Measurements from ENCODE around the gene PRLR.

PRLR gene

DNA sequence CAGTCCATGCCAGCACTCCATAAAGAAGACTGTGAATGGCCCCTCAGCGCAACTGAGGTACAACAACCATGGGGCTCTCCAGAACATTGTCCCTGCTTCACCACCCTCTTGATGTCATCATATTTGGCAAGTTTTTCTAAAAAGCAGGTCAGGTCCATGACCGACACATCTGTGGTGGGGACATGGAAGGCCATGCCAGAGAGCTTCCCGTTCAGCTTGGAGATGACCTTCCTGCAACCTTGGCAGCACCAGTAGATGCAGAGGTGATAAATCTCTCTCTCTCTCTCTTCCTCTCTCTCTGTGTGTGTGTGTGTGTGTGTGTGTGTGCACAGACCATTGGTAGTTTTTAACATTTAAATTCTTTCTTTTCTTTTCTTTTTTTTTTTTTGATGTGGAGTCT lies 147.1 kb downstream of the PRLR start:
- H3K4me1 ChIP-seq (ENCODE audit: control insufficient read depth, insufficient read depth, low read length, poor library complexity, severe bottlenecking), result no peaks in the 10 kb centered on the region
- H3K9me3 ChIP-seq (ENCODE audit: control insufficient read depth, low read length), result no peaks in the 10 kb centered on the region
- H3K36me3 ChIP-seq (ENCODE audit: control insufficient read depth, insufficient read depth, low read length), result no peaks in the 10 kb centered on the region
- H3K4me3 ChIP-seq (ENCODE audit: insufficient read depth, low read depth, low read length, poor library complexity, severe bottlenecking), result no peak overlapping the region
- no peaks in the 10 kb centered on the region for H3K27me3 ChIP-seq (replicated peaks; ENCODE audit: control insufficient read depth, insufficient read depth, low read length, poor library complexity, severe bottlenecking)
- H3K27ac ChIP-seq (ENCODE audit: insufficient read depth, low read length, poor library complexity, severe bottlenecking), result no peak overlapping the region
- no peak for DNase-seq

GRCh38 chr5:35082530-35082929 lies 147.8 kb downstream of the PRLR start:
- Histone ChIP-seq H3K4me1 (ENCODE audit: control insufficient read depth, insufficient read depth, low read length, poor library complexity, severe bottlenecking) (no peaks in the 10 kb centered on the region), H3K36me3 (ENCODE audit: control insufficient read depth, insufficient read depth, low read length) (no peaks in the 10 kb centered on the region), H3K27ac (ENCODE audit: insufficient read depth, low read length, poor library complexity, severe bottlenecking) (no peak overlapping the region), H3K27me3 (replicated peaks; ENCODE audit: control insufficient read depth, insufficient read depth, low read length, poor library complexity, severe bottlenecking) (no peaks in the 10 kb centered on the region), H3K4me3 (ENCODE audit: insufficient read depth, low read depth, low read length, poor library complexity, severe bottlenecking) (no peak overlapping the region), H3K9me3 (ENCODE audit: control insufficient read depth, low read length) (no peaks in the 10 kb centered on the region)
- DNase-seq, result no peak

DNA sequence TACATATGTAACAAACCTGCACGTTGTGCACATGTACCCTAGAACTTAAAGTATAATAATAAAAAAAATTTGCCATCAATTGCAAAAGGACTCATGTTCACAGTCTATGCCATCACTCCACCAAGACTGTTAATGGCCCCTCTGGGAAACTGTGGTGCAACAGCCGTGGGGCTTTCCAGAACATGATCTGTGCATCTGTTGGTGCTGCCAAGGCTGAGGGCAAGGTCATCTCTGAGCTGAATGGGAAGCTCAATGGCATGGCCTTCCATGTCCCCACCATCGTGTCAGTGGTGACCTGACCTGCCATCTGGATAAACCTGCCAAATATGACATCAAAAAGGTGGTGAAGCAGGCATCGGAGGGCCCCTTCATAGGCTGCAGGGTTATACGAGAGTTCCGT lies 149.2 kb downstream of the PRLR start:
- H3K4me1 ChIP-seq (ENCODE audit: control insufficient read depth, insufficient read depth, low read length, poor library complexity, severe bottlenecking), result no peaks in the 10 kb centered on the region
- H3K36me3 ChIP-seq (ENCODE audit: control insufficient read depth, insufficient read depth, low read length), result no peaks in the 10 kb centered on the region
- H3K4me3 ChIP-seq (ENCODE audit: insufficient read depth, low read depth, low read length, poor library complexity, severe bottlenecking), result no peak overlapping the region
- no peaks in the 10 kb centered on the region for H3K27me3 ChIP-seq (replicated peaks; ENCODE audit: control insufficient read depth, insufficient read depth, low read length, poor library complexity, severe bottlenecking)
- H3K27ac ChIP-seq (ENCODE audit: insufficient read depth, low read length, poor library complexity, severe bottlenecking), result no peak overlapping the region
- no peak for DNase-seq
- no peaks in the 10 kb centered on the region for H3K9me3 ChIP-seq (ENCODE audit: control insufficient read depth, low read length)

DNA sequence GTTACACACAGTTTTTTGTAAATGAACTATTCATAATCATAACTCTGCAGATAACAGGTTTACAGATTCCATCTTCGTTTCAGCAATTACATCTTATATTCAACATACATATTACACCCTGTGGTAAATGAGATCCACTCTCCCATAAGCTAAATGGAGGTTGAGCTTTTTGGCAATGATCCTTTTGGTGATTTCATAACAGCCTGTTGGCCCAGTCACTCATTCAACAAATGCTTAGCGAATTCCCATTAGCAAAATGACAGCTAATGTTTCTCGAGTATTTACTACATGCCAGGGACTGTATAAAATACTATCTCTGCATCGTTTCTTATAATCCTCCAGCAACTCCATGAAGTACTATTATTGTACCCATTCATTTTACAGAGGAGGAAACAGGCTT lies 157.1 kb downstream of the PRLR start:
- H3K27ac ChIP-seq (ENCODE audit: insufficient read depth, low read length, poor library complexity, severe bottlenecking), result no peak overlapping the region

GRCh38 chr5:35069188-35069587 lies 161.1 kb downstream of the PRLR start:
- Histone ChIP-seq H3K9me3 (ENCODE audit: control insufficient read depth, low read length) (no peaks in the 10 kb centered on the region), H3K36me3 (ENCODE audit: control insufficient read depth, insufficient read depth, low read length) (no peaks in the 10 kb centered on the region), H3K4me1 (ENCODE audit: control insufficient read depth, insufficient read depth, low read length, poor library complexity, severe bottlenecking) (no peaks in the 10 kb centered on the region), H3K27me3 (replicated peaks; ENCODE audit: control insufficient read depth, insufficient read depth, low read length, poor library complexity, severe bottlenecking) (no peaks in the 10 kb centered on the region), H3K4me3 (ENCODE audit: insufficient read depth, low read depth, low read length, poor library complexity, severe bottlenecking) (no peak overlapping the region), H3K27ac (ENCODE audit: insufficient read depth, low read length, poor library complexity, severe bottlenecking) (no peak overlapping the region)
- DNase-seq, result no peak

More for the DNA sequence above, 157.1 kb downstream of the PRLR start:
- no peaks in the 10 kb centered on the region for H3K4me1 ChIP-seq (ENCODE audit: control insufficient read depth, insufficient read depth, low read length, poor library complexity, severe bottlenecking)
- H3K4me3 ChIP-seq (ENCODE audit: insufficient read depth, low read depth, low read length, poor library complexity, severe bottlenecking), result no peak overlapping the region
- no peaks in the 10 kb centered on the region for H3K27me3 ChIP-seq (replicated peaks; ENCODE audit: control insufficient read depth, insufficient read depth, low read length, poor library complexity, severe bottlenecking)
- no peaks in the 10 kb centered on the region for H3K9me3 ChIP-seq (ENCODE audit: control insufficient read depth, low read length)
- H3K36me3 ChIP-seq (ENCODE audit: control insufficient read depth, insufficient read depth, low read length), result no peaks in the 10 kb centered on the region
- no peak for DNase-seq

GRCh38 chr5:35067985-35068384 lies 162.3 kb downstream of the PRLR start:
- no peaks in the 10 kb centered on the region for H3K36me3 ChIP-seq (ENCODE audit: control insufficient read depth, insufficient read depth, low read length)
- no peak for DNase-seq
- H3K9me3 ChIP-seq (ENCODE audit: control insufficient read depth, low read length), result no peaks in the 10 kb centered on the region
- no peaks in the 10 kb centered on the region for H3K4me1 ChIP-seq (ENCODE audit: control insufficient read depth, insufficient read depth, low read length, poor library complexity, severe bottlenecking)
- H3K4me3 ChIP-seq (ENCODE audit: insufficient read depth, low read depth, low read length, poor library complexity, severe bottlenecking), result no peak overlapping the region
- no peak overlapping the region for H3K27ac ChIP-seq (ENCODE audit: insufficient read depth, low read length, poor library complexity, severe bottlenecking)
- H3K27me3 ChIP-seq (replicated peaks; ENCODE audit: control insufficient read depth, insufficient read depth, low read length, poor library complexity, severe bottlenecking), result no peaks in the 10 kb centered on the region

GRCh38 chr5:35066260-35066795 lies 164.0 kb downstream of the PRLR start:
- Histone ChIP-seq H3K4me1 (ENCODE audit: control insufficient read depth, insufficient read depth, low read length, poor library complexity, severe bottlenecking) (no peaks in the 10 kb centered on the region), H3K36me3 (ENCODE audit: control insufficient read depth, insufficient read depth, low read length) (no peaks in the 10 kb centered on the region), H3K27me3 (replicated peaks; ENCODE audit: control insufficient read depth, insufficient read depth, low read length, poor library complexity, severe bottlenecking) (no peaks in the 10 kb centered on the region), H3K27ac (ENCODE audit: insufficient read depth, low read length, poor library complexity, severe bottlenecking) (no peak overlapping the region), H3K9me3 (ENCODE audit: control insufficient read depth, low read length) (no peaks in the 10 kb centered on the region), H3K4me3 (ENCODE audit: insufficient read depth, low read depth, low read length, poor library complexity, severe bottlenecking) (no peak overlapping the region)
- no peak for DNase-seq

DNA sequence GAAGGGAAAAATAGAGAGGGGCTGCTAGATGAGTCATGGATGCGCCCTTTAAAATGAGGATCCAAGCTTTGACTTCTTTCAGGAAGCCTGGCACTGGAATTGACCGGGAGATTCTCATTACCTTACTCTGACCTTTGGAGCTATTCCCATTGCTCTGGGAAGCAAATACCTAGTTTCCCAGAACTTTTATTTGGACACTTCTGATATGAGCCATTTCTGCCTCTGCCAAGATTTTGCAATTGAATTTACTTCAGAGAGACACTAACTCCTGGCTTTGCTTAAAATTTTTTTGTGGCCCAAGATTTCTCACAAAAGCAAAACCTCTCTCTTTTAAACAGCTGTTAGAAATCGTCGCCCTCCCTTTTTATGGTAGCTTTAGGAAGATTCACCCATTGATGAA lies 166.9 kb downstream of the PRLR start:
- Histone ChIP-seq H3K4me1 (ENCODE audit: control insufficient read depth, insufficient read depth, low read length, poor library complexity, severe bottlenecking) (no peaks in the 10 kb centered on the region), H3K27me3 (replicated peaks; ENCODE audit: control insufficient read depth, insufficient read depth, low read length, poor library complexity, severe bottlenecking) (no peaks in the 10 kb centered on the region), H3K9me3 (ENCODE audit: control insufficient read depth, low read length) (no peaks in the 10 kb centered on the region), H3K36me3 (ENCODE audit: control insufficient read depth, insufficient read depth, low read length) (no peaks in the 10 kb centered on the region), H3K4me3 (ENCODE audit: insufficient read depth, low read depth, low read length, poor library complexity, severe bottlenecking) (no peak overlapping the region), H3K27ac (ENCODE audit: insufficient read depth, low read length, poor library complexity, severe bottlenecking) (no peak overlapping the region)
- no peak for DNase-seq

DNA sequence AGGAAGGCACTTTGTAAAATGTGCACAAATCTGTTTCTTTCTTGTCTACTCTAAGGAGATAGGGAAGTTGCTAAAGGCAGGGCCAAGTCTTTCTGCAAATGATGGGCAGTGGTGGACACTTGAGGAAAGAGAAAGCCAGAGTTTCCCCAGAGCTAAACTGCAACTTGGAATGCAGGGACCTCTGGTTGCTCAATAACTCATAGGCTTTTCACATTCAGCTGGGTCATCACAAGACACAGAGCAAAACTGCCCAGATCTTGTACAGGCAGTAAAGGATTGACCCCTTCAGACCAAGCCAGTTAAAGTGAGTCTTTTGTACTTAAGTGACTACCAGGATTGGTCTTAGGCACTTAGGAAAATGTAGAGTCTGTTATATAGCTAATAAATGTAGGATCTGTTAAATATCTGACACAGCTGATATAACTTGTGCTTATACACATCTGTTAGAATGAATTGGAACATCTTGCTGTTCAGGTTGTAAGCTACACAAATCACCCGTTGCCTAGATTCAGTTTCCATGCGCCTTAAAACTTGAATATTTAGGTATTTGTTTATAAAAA lies 169.0 kb downstream of the PRLR start:
- no peaks in the 10 kb centered on the region for H3K4me1 ChIP-seq (ENCODE audit: control insufficient read depth, insufficient read depth, low read length, poor library complexity, severe bottlenecking)
- no peaks in the 10 kb centered on the region for H3K36me3 ChIP-seq (ENCODE audit: control insufficient read depth, insufficient read depth, low read length)
- no peaks in the 10 kb centered on the region for H3K27me3 ChIP-seq (replicated peaks; ENCODE audit: control insufficient read depth, insufficient read depth, low read length, poor library complexity, severe bottlenecking)
- no peak for DNase-seq
- no peaks in the 10 kb centered on the region for H3K9me3 ChIP-seq (ENCODE audit: control insufficient read depth, low read length)
- H3K27ac ChIP-seq (ENCODE audit: insufficient read depth, low read length, poor library complexity, severe bottlenecking), result no peak overlapping the region
- no peak overlapping the region for H3K4me3 ChIP-seq (ENCODE audit: insufficient read depth, low read depth, low read length, poor library complexity, severe bottlenecking)

GRCh38 chr5:35060236-35060635 lies 170.1 kb downstream of the PRLR start:
- no peak for DNase-seq
- Histone ChIP-seq H3K27ac (ENCODE audit: insufficient read depth, low read length, poor library complexity, severe bottlenecking) (no peak overlapping the region), H3K4me3 (ENCODE audit: insufficient read depth, low read depth, low read length, poor library complexity, severe bottlenecking) (no peak overlapping the region), H3K4me1 (ENCODE audit: control insufficient read depth, insufficient read depth, low read length, poor library complexity, severe bottlenecking) (no peaks in the 10 kb centered on the region), H3K9me3 (ENCODE audit: control insufficient read depth, low read length) (no peaks in the 10 kb centered on the region), H3K27me3 (replicated peaks; ENCODE audit: control insufficient read depth, insufficient read depth, low read length, poor library complexity, severe bottlenecking) (no peaks in the 10 kb centered on the region), H3K36me3 (ENCODE audit: control insufficient read depth, insufficient read depth, low read length) (no peaks in the 10 kb centered on the region)

Measured in effector memory CD4-positive, alpha-beta T cell (primary cell).